Brain microvascular endothelial cell (primary cell): ENCODE measurements around the gene EPB41L4B.

Experiments used
- DNase-seq: peaks from one replicate; pipeline ENCODE4 v3.0.0-alpha.2; 2020
- H3K27ac ChIP-seq: fragments of 250-450 bp; sonication (Bioruptor Pico); 2 replicates; pipeline ENCODE4 v1.5.1; 2020; ENCODE audit warnings: mild to moderate bottlenecking, moderate library complexity
- H3K27me3 ChIP-seq: fragments of 250-450 bp; sonication (Bioruptor Pico); replicated peaks from 2 replicates; pipeline ENCODE4 v1.5.1; 2020; ENCODE audit warnings: mild to moderate bottlenecking
- H3K36me3 ChIP-seq: fragments of 250-450 bp; sonication (Bioruptor Pico); replicated peaks from 2 replicates; pipeline ENCODE4 v1.5.1; 2020; ENCODE audit warnings: mild to moderate bottlenecking
- H3K4me3 ChIP-seq: 2 replicates; pipeline ENCODE4 v1.5.1; 2011; ENCODE audit warnings: low read depth, mild to moderate bottlenecking, control low read depth, low read length, moderate library complexity
- CTCF ChIP-seq: IDR thresholded peaks from 2 replicates; pipeline ENCODE4 v1.5.1; 2011; ENCODE audit warnings: low read depth, mild to moderate bottlenecking, moderate library complexity, low read length, control low read depth, inconsistent platforms; ENCODE audit errors: missing control alignments
- in situ Hi-C: cut with HindIII; loops from 2 replicates; pipeline ENCODE4 v1.10.0; 2017; ENCODE audit warnings: low sequenced_read_pairs, low pct_ligation_motif_present

Gene EPB41L4B

GRCh38 chr9:109314011-109314531, 6.8 kb downstream of the EPB41L4B start:
- Histone ChIP-seq H3K27ac (no peak overlapping the region), H3K4me3 (no peak overlapping the region), H3K36me3 (no peaks in the 10 kb centered on the region), H3K27me3 (peaks cover 13% of the 10 kb centered on the region)
- no peak for DNase-seq
- in situ Hi-C loops = no loop called here
- TF ChIP-seq CTCF = no peak

- H3K27me3 ChIP-seq = peaks cover 8% of the 10 kb centered on the region
- in situ Hi-C loops = no loop called here
These were observed 7.5 kb downstream of the EPB41L4B start for GRCh38 chr9:109313351-109313750.

GRCh38 chr9:109312783-109313182, 8.1 kb downstream of the EPB41L4B start:
- peaks cover 4% of the 10 kb centered on the region for H3K27me3 ChIP-seq
- TF ChIP-seq CTCF = no peak
- H3K27ac ChIP-seq = no peak overlapping the region
- no peaks in the 10 kb centered on the region for H3K36me3 ChIP-seq
- in situ Hi-C loops = no loop called here
- no peak for DNase-seq
- H3K4me3 ChIP-seq = no peak overlapping the region

More at GRCh38 chr9:109313351-109313750, 7.5 kb downstream of the EPB41L4B start:
- H3K27ac ChIP-seq = no peak overlapping the region
- no peak overlapping the region for H3K4me3 ChIP-seq
- TF ChIP-seq CTCF = no peak
- no peaks in the 10 kb centered on the region for H3K36me3 ChIP-seq
- DNase-seq = no peak

GRCh38 chr9:109311731-109312130, 9.1 kb downstream of the EPB41L4B start:
- DNase-seq = no peak
- Histone ChIP-seq H3K4me3 (no peak overlapping the region), H3K27ac (no peak overlapping the region), H3K27me3 (peaks cover 2% of the 10 kb centered on the region), H3K36me3 (no peaks in the 10 kb centered on the region)
- no peak for TF ChIP-seq CTCF
- in situ Hi-C loops = no loop called here

GRCh38 chr9:109311286-109311685, 9.6 kb downstream of the EPB41L4B start:
- no peak for TF ChIP-seq CTCF
- in situ Hi-C loops = no loop called here
- peak; percentile 11 for DNase-seq
- Histone ChIP-seq H3K36me3 (no peaks in the 10 kb centered on the region), H3K27ac (no peak overlapping the region), H3K27me3 (peaks cover 2% of the 10 kb centered on the region), H3K4me3 (no peak overlapping the region)

GRCh38 chr9:109310486-109310901, 10.4 kb downstream of the EPB41L4B start:
- H3K36me3 ChIP-seq = no peaks in the 10 kb centered on the region
- no peak for TF ChIP-seq CTCF
- in situ Hi-C loops = no loop called here
- H3K27ac ChIP-seq = no peak overlapping the region
- peaks cover 2% of the 10 kb centered on the region for H3K27me3 ChIP-seq
- DNase-seq = peak; percentile 14
- no peak overlapping the region for H3K4me3 ChIP-seq
